GM21717 (cell line): ENCODE data around the gene ZDHHC3.

Source experiments
- ATAC-seq: cut with Tn5 transposase; IDR thresholded peaks from one replicate; pipeline ENCODE4 v1.9.1; 2021; ENCODE audit warnings: mild to moderate bottlenecking, moderate library complexity; ENCODE audit not compliant: unreplicated experiment

ZDHHC3 gene

GRCh38 chr3:44899683-44900367 lies 76.1 kb downstream of the ZDHHC3 start:
- no peak for ATAC-seq

GRCh38 chr3:44896440-44896839 lies 79.5 kb downstream of the ZDHHC3 start:
- ATAC-seq: no peak

GRCh38 chr3:44894485-44894884 lies 81.5 kb downstream of the ZDHHC3 start:
- no peak for ATAC-seq

GRCh38 chr3:44893097-44893496 lies 82.9 kb downstream of the ZDHHC3 start:
- no peak for ATAC-seq

- ATAC-seq: no peak
These were observed 83.3 kb downstream of the ZDHHC3 start for GRCh38 chr3:44892689-44893088.

GRCh38 chr3:44890852-44891251 lies 85.1 kb downstream of the ZDHHC3 start:
- no peak for ATAC-seq

- no peak for ATAC-seq
These were observed 85.7 kb downstream of the ZDHHC3 start for GRCh38 chr3:44890258-44890657.

GRCh38 chr3:44887101-44887500 lies 88.9 kb downstream of the ZDHHC3 start:
- ATAC-seq: no peak

- no peak for ATAC-seq
These were observed 89.4 kb downstream of the ZDHHC3 start for GRCh38 chr3:44886561-44886960.

- no peak for ATAC-seq
These were observed 90.4 kb downstream of the ZDHHC3 start for GRCh38 chr3:44885618-44886017.

- no peak for ATAC-seq
These were observed 92.0 kb downstream of the ZDHHC3 start for GRCh38 chr3:44883999-44884431.

- no peak for ATAC-seq
These were observed 92.6 kb downstream of the ZDHHC3 start for GRCh38 chr3:44883213-44883955.

GRCh38 chr3:44880284-44880683 lies 95.7 kb downstream of the ZDHHC3 start:
- no peak for ATAC-seq

- no peak for ATAC-seq
These were observed 98.6 kb downstream of the ZDHHC3 start for GRCh38 chr3:44877333-44877732.

- ATAC-seq: no peak
These were observed 100.4 kb downstream of the ZDHHC3 start for GRCh38 chr3:44875596-44875995.
